Stomach smooth muscle (tissue), 2 donors: ENCODE results near the gene RIMS1.

ENCODE experiments used
- H3K27ac ChIP-seq: one replicate; pipeline ENCODE4 v1.7.0; 2013; ENCODE audit warnings: mild to moderate bottlenecking, low read length, inconsistent platforms
- H3K27me3 ChIP-seq, 2 donors: one replicate each; pipeline ENCODE4 v1.7.0; 2013; ENCODE audit warnings: low read length in 2 of 2; ENCODE audit not compliant: insufficient read depth in 2 of 2, control insufficient read depth in 1 of 2
- H3K36me3 ChIP-seq, 2 donors: one replicate each; pipeline ENCODE4 v1.7.0; 2013; ENCODE audit warnings: low read length in 2 of 2; ENCODE audit not compliant: control insufficient read depth in 2 of 2, insufficient read depth in 2 of 2
- H3K4me1 ChIP-seq: one replicate; pipeline ENCODE4 v1.7.0; 2013; ENCODE audit warnings: low read length; ENCODE audit not compliant: control insufficient read depth, insufficient read depth
- H3K4me3 ChIP-seq, 2 donors: one replicate each; pipeline ENCODE4 v1.7.0; 2013; ENCODE audit warnings: low read length in 2 of 2
- H3K9ac ChIP-seq, 2 donors: one replicate each; pipeline ENCODE4 v1.7.0; 2013; ENCODE audit warnings: low read length in 2 of 2, mild to moderate bottlenecking in 1 of 2
- H3K9me3 ChIP-seq, 2 donors: one replicate each; pipeline ENCODE4 v1.7.0; 2013; ENCODE audit warnings: low read length in 2 of 2; ENCODE audit not compliant: control insufficient read depth in 2 of 2
- donor health status: healthy.
- donor health status: Pancreatic carcinoma.

RIMS1 gene

DNA sequence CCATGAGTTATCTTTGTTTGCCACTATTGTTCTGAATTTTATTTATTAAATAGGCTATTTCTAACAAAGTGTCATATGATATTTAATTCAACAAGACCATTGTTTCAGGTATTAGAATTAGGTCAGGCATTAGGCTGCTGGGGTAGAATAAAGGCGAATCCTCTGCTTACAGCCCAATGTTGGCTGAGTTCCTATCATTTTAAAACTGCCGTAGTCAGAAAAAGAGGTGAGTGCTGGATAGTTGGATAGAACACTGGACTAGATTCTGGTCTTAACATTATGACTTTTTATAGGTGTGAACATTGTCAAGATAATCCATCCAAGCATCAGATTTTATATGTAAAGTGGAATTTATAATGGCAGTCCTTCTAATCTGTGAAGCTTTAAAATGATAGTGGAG is 6.3 kb downstream of the RIMS1 start:
- Histone ChIP-seq H3K27ac (no peak overlapping the region), H3K9ac (no peak overlapping the region), H3K36me3 (no peaks in the 10 kb centered on the region), H3K27me3 (peaks cover 10% of the 10 kb centered on the region in 2 donors), H3K4me3 (no peak overlapping the region), H3K4me1 (no peaks in the 10 kb centered on the region), H3K9me3 (no peaks in the 10 kb centered on the region)

DNA sequence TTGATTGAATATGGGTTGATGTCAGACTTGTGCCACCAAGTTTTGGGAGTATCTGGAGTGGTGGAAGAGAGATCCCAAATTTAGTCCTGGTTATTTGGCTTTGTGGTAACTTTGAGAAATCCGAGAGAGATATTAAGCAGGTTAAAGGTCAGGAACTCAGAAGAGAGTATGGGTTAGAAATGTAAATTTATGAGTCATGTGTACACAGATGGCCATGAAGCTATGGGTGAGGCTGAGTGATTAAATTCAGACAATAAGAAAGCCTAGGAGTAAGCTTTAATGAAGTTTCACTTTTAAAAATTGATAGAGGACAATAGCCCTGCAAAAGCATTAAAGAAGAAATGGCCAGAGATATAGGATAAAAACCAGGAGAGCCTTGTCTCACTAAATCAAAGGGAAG is 14.3 kb downstream of the RIMS1 start:
- Histone ChIP-seq H3K27me3 (no peaks in the 10 kb centered on the region), H3K4me1 (no peaks in the 10 kb centered on the region), H3K9me3 (no peaks in the 10 kb centered on the region), H3K4me3 (no peak overlapping the region), H3K36me3 (no peaks in the 10 kb centered on the region), H3K9ac (no peak overlapping the region), H3K27ac (no peak overlapping the region)

DNA sequence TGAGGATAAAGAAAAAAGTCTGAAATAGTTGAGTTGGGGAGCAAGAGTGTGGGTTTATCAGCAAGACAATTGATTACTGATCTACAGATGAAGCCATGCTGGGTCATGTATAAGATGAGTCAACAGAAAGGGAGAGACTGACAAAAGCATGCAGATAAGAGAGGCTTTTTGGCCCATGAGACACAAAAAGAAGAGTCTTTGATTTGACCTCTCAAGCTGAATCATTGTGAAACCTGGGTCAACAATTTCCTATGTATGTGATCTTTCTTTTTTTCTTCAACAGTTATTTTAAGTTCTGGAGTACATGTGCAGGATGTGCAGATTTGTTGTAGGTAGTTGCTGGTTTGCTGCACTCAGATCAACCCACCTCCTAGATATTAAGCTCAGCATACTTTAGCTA is 15.9 kb downstream of the RIMS1 start:
- Histone ChIP-seq H3K4me1 (no peaks in the 10 kb centered on the region), H3K27me3 (no peaks in the 10 kb centered on the region), H3K27ac (no peak overlapping the region), H3K4me3 (no peak overlapping the region), H3K9me3 (no peaks in the 10 kb centered on the region), H3K36me3 (no peaks in the 10 kb centered on the region), H3K9ac (no peak overlapping the region)

DNA sequence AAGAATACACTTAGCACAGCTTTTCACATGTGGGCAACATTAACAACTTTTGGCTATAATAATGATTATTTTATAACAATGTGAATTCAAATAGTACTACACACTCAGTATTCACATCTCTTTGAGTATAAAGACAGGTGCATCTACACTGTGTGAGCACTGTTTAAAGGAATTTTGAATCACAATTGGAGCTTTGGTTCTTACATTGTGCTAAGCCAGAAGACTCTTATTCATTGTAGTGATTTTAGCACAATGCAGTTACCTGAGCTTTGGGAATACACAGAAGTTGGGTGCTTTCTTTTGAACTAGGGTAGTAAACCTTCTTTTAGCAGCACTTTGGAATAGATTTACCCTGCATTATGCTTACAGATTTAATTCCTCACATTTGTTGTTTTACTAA is 20.5 kb downstream of the RIMS1 start:
- no peaks in the 10 kb centered on the region for H3K9me3 ChIP-seq
- no peaks in the 10 kb centered on the region for H3K27me3 ChIP-seq
- no peak overlapping the region for H3K27ac ChIP-seq
- H3K4me1 ChIP-seq: no peaks in the 10 kb centered on the region
- H3K4me3 ChIP-seq: no peak overlapping the region
- H3K36me3 ChIP-seq: no peaks in the 10 kb centered on the region
- no peak overlapping the region for H3K9ac ChIP-seq

DNA sequence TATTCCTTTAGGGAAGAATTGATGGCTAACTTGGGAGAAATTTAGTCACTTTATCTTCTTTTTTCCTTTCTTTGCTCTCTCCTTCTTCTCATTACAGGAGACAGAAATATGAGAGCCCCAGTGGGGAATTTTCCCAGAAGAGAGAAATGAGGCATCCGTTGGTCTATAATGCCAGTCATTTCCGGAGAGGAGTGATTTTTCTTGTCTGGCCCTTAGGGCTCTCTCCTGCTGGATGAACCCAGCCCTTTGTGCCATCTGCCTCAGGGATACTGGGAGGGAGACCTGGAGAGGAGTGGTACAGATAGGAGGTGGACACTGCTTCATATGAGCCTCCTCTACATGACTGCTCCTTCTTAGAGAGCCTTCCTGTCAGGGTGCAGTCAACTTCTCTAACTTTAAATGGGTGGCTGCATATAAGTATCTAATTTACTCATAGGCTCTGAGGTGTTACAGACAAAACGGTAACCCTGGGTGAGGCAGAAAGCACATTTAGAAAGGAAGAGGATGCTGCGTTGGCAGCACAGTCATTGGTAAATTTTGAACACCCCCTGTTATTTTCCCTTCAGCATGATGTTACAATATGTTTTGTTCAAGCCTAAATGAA is 21.9 kb downstream of the RIMS1 start:
- no peak overlapping the region for H3K4me3 ChIP-seq
- no peak overlapping the region for H3K27ac ChIP-seq
- no peaks in the 10 kb centered on the region for H3K27me3 ChIP-seq
- H3K9me3 ChIP-seq: no peaks in the 10 kb centered on the region
- H3K4me1 ChIP-seq: no peaks in the 10 kb centered on the region
- no peaks in the 10 kb centered on the region for H3K36me3 ChIP-seq
- no peak overlapping the region for H3K9ac ChIP-seq

DNA sequence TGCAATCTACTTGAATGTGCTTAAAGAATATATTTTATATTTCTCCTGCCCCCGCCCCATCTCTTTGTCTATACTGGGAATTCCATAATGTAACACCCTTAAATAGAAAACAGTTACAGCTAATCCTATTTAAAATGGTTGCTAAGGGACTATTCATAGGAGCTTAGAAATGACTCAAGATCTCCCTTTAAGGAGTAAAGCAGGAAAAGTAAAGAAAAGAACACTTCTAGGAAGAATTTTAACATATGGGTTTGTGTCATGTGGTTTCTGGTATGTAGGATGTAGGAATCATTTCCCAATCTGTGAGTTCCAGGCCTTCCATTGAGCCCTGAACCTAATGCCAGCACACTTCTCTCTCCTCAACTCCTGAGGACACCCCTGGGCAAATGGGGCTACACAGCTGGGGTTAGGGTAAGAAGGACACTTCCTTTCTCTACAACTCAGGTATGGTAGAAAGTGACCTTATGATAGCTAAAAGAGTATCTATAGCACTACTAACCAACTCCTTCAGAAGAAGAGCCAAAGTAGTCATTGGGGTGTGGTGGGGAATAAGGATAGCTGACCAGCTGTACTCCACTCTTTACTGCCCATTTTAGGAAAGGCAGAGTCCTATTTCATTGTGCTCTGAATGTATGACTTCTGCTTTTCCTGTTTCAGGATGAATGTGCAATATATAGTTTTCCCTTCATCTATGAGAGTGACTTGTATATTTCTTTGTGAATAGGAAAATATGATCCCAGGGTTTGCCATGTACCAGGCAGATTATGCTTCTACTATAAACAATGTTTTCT is 27.3 kb downstream of the RIMS1 start:
- H3K9me3 ChIP-seq: no peaks in the 10 kb centered on the region
- H3K4me1 ChIP-seq: no peaks in the 10 kb centered on the region
- no peak overlapping the region for H3K27ac ChIP-seq
- no peak overlapping the region for H3K4me3 ChIP-seq
- no peaks in the 10 kb centered on the region for H3K36me3 ChIP-seq
- no peaks in the 10 kb centered on the region for H3K27me3 ChIP-seq
- H3K9ac ChIP-seq: no peak overlapping the region

DNA sequence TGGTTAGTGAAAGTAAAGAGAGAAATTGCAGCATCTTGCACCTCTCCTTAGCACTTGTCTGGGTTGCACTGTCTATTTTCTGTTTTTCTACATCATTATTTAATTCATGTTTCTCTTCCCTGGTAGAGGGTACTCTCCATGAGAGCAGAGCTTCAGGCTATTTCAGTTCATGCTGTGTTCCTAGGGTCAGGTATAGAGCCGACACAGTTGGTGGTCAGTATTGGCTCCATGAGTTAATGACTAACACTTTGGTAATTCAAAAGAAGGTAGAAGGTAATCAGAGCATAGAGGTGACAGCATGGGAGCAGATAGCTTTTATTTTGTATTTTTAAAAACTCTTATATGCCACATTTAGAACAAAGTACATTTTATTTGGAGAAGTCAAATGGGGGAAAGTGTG is 42.7 kb downstream of the RIMS1 start:
- H3K4me1 ChIP-seq: no peaks in the 10 kb centered on the region
- no peak overlapping the region for H3K27ac ChIP-seq
- no peaks in the 10 kb centered on the region for H3K36me3 ChIP-seq
- no peak overlapping the region for H3K4me3 ChIP-seq
- H3K27me3 ChIP-seq: no peaks in the 10 kb centered on the region
- H3K9me3 ChIP-seq: no peaks in the 10 kb centered on the region
- no peak overlapping the region for H3K9ac ChIP-seq

DNA sequence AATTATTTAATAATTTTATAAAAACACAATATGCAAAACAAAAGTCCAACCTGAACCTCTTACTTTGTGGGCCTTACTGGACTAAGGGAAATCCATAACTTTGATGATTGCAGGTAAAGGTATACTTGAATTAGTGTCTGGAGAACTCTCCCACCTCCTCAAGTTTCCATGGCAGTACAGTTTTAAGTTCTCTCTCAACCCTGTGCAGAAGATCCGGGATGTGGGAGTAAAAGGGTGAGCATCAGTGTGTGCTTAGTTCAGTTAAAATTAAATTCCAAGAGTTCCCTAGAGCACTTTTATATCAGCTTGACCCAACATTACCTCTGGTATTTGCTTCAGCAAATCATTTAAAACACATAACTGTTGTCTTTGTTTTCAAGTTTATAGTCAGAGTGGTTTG is 47.5 kb downstream of the RIMS1 start:
- no peaks in the 10 kb centered on the region for H3K4me1 ChIP-seq

DNA sequence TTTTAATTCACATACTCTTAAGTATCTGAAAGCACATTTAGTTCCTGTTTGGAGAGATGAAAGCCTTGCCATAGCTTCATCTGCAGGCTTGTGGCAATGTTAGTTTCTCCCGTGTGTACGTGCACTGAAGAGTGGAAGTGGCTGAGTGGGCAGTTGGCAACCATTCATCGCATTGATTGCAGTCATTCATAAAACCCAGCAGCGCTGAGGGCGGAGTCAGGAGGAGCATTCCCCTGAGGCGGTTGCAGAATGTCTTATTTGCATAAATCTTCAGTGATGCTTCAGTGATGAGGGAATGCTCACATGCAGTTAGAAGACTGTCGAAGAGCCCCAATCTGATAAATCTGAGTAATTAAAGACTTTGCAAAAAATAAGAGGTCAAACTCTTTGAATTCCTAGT is 79.1 kb downstream of the RIMS1 start:
- Histone ChIP-seq H3K36me3 (no peaks in the 10 kb centered on the region), H3K4me3 (no peak overlapping the region), H3K4me1 (no peaks in the 10 kb centered on the region), H3K27ac (no peak overlapping the region), H3K9me3 (no peaks in the 10 kb centered on the region), H3K9ac (no peak overlapping the region), H3K27me3 (no peaks in the 10 kb centered on the region)

More for the DNA sequence above, 47.5 kb downstream of the RIMS1 start:
- Histone ChIP-seq H3K27me3 (peaks cover 0 to 2% of the 10 kb centered on the region in 2 donors), H3K27ac (no peak overlapping the region), H3K9me3 (no peaks in the 10 kb centered on the region), H3K4me3 (no peak overlapping the region), H3K9ac (no peak overlapping the region), H3K36me3 (no peaks in the 10 kb centered on the region)

DNA sequence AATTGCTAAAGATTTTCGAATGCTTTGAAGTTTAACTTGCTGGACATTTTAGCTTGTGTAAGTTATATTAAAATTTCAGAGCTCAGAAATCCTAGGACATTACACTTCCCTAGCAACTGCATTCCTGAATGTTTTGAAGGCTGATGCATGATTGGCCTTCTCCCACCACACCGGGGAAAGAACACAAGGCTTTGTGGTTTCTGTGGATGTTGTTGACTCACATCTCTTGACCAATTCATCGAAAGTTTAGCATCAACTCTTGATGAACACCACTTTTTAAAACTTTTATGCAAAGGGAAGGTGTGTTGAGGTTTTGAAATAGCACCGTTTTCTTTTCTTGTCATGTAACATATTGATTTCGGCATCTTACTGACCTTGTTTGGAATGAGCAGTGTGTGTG is 81.1 kb downstream of the RIMS1 start:
- Histone ChIP-seq H3K4me3 (no peak overlapping the region), H3K27me3 (no peaks in the 10 kb centered on the region), H3K9me3 (no peaks in the 10 kb centered on the region), H3K9ac (no peak overlapping the region), H3K36me3 (no peaks in the 10 kb centered on the region), H3K27ac (no peak overlapping the region), H3K4me1 (no peaks in the 10 kb centered on the region)

DNA sequence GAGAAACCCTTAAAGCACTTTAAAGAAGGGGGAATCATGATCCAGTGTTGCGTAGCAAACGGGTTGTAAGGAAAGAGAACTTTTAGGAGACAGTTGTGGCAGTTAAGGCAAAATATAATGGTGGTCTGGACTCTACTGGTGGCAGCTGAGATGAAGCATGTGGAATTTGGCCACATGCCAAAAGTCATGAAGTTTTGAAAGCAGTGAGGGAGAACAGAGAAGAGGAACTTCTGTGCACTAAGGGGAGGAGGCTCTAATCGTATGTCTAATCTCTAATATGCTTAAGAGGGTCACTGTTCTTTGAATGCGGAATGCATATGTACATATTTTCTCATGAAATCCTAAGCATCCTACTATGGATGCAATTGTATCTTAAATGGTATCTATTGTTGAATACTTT is 91.5 kb downstream of the RIMS1 start:
- Histone ChIP-seq H3K9me3 (no peaks in the 10 kb centered on the region), H3K27ac (no peak overlapping the region), H3K9ac (no peak overlapping the region), H3K4me3 (no peak overlapping the region), H3K36me3 (no peaks in the 10 kb centered on the region), H3K4me1 (no peaks in the 10 kb centered on the region), H3K27me3 (no peaks in the 10 kb centered on the region)
